ENCODE results near the gene RPS16. TPM values are rescaled to one million over a fixed set of nuclear protein-coding genes. Genes with fewer than 3 reads are reported as not detected.

RPS16 gene
- total and polyA plus RNA-seq, 12 donors: 229 to 2,033 (median 1,202) TPM

DNA sequence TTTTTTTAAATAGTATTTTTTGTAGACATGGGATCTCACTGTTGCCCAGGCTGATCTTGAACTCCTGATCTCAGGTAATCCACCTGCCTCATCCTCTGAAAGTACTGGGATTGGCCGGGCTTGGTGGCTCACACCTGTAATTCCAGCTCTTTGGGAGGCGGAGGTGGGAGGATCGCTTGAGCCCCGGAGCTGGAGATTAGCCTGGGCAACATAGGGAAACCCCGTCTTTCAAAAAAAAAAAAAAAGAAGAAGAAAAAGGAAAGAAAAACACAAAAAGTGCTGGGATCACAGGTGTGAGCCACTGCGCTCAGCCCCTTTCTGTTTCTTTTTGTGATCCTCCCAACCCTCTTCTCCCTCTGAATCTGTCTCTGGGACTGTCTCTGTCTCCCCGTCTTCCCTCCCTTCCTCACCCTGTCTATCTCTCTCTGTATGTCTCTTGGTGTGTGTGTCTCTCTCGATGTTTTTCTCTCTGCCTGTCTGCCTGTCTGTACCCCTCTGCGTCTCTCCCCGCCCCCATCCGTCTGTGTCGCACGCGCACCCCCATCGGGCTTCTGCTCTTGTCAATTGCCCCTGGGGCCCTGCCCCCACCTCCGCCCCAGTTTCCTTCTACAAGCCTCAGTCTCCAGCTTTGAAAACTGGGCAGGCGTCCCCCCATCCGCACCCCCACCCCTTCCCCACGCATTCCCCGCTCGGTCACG lies 29.6 kb downstream of the RPS16 start:
- WGBS, 4 donors: 14 to 23% (median 17%) methylated on average over 16 to 22 of the region's 22 CpGs
- Histone ChIP-seq H3K27ac (peak overlapping the region; percentile 89 to 97 (median 96)), H3K27me3 (no peaks in the 10 kb centered on the region), H3K36me3 (replicated peaks in 1 of 2) (peaks cover 0 to 16% of the 10 kb centered on the region in 2 donors), H3K4me1 (replicated peaks in 1 of 2) (peaks cover 36 to 61% of the 10 kb centered on the region in 2 donors), H3K9me3 (replicated peaks in 1 of 3) (no peaks in the 10 kb centered on the region), H3K4me3 (peak overlapping the region in 2 of 4 donors; percentile 82 to 95)
- DNase-seq: no peak
- intact Hi-C loops (cut with DNase I): no loop called here
- TF ChIP-seq POLR2A (IDR thresholded peaks at IDR 0.05): no peak
- TF ChIP-seq, protein P1, sequence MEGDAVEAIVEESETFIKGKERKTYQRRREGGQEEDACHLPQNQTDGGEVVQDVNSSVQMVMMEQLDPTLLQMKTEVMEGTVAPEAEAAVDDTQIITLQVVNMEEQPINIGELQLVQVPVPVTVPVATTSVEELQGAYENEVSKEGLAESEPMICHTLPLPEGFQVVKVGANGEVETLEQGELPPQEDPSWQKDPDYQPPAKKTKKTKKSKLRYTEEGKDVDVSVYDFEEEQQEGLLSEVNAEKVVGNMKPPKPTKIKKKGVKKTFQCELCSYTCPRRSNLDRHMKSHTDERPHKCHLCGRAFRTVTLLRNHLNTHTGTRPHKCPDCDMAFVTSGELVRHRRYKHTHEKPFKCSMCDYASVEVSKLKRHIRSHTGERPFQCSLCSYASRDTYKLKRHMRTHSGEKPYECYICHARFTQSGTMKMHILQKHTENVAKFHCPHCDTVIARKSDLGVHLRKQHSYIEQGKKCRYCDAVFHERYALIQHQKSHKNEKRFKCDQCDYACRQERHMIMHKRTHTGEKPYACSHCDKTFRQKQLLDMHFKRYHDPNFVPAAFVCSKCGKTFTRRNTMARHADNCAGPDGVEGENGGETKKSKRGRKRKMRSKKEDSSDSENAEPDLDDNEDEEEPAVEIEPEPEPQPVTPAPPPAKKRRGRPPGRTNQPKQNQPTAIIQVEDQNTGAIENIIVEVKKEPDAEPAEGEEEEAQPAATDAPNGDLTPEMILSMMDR (IDR thresholded peaks at IDR 0.05): no peak

DNA sequence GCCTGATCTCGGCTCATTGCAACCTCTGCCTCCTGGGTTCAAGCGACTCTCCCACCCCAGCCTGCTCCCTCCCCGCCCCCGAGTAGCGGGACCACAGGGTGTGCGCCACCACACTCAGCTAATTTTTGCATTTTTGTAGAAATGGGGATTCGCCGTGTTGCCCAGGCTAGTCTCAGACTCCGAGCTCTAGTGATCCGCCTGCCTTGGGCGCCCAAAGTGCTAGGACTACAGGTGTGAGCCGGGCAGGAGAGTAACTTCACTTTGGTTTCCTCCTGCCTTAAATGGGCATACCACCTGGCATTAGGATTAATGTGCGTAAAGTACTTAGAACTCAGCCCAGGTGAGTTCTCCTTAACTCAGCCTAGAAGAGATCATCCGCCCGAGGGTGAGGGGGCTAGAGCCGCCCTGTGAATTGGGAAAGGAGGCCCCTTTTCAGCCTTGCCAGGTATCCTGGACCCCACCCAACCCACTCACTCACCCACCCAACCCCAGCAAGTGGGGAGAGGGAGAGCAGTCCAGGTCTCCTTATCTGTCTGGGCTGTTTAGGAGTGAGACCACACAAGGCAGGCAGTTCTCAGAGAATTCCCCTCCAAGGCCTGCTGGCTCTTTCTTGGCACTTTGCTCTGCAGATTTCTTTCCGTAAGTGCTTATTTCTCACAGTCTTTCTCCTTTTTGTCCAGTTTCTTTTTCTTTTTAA lies 30.3 kb downstream of the RPS16 start:
- TF ChIP-seq POLR2A (IDR thresholded peaks at IDR 0.05): no peak
- TF ChIP-seq, protein P1 (IDR thresholded peaks at IDR 0.05): no peak
- DNase-seq: no peak
- Histone ChIP-seq H3K4me1 (replicated peaks in 1 of 2) (peaks cover 35 to 59% of the 10 kb centered on the region in 2 donors), H3K9me3 (replicated peaks in 1 of 3) (no peaks in the 10 kb centered on the region), H3K27me3 (no peaks in the 10 kb centered on the region), H3K4me3 (no peak overlapping the region), H3K36me3 (replicated peaks in 1 of 2) (peaks cover 0 to 16% of the 10 kb centered on the region in 2 donors), H3K27ac (peak overlapping the region; percentile 89 to 97 (median 96))
- WGBS, 4 donors: 92 to 94% (median 92%) methylated on average over 17 of the region's 17 CpGs
- intact Hi-C loops (cut with DNase I): no loop called here

DNA sequence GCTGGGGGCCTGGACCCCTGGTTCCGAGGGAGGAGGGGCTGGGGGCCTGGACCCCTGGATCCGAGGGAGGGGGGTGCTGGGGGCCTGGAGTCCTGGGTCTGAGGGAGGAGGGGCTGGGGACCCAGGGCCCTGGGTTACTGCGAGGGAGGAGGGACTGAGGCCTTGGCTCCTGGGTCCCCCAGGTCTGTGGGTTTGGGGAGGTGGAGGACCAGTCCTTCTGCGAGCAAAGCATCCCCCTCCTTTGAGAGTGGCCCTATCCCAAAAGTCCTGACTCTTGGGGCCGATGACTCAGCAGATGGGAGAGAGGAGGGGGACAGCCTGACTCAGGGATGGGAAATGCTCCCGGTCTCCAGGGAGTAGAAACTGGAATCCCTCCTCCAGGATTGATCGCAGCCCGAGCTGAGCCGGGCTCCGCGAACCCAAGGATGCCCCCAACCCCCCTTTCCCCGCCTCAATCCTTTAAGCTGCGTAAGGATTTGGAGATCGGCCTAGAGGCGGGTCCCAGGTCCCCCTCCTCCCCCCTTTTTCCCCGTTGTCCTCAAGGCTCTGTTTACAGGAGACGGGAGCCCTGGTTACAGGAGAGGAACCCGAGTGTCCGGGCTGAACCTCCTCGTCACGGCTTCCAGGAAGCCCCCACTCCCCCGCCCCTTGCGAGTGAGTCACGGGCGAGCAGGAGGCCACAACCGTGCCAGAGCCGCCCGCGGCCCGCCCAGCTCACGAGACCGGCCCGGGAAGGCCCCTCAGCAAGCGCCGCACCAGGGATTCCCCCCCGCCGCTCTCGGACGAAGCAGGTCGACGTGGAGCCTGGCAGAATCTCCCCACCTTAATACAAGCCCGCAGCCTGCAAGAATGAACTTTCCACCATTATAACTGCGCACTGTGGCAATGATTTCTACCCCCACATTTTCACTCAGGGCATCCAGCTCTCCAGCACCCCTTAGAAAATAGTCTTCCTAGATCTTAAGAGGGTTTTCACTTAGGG lies 32.1 kb downstream of the RPS16 start:
- Histone ChIP-seq H3K36me3 (replicated peaks in 1 of 2) (peaks cover 0 to 11% of the 10 kb centered on the region in 2 donors), H3K4me3 (peak overlapping the region in 2 of 4 donors; percentile 21 to 58), H3K4me1 (replicated peaks in 1 of 2) (peaks cover 31 to 48% of the 10 kb centered on the region in 2 donors), H3K27me3 (no peaks in the 10 kb centered on the region), H3K9me3 (replicated peaks in 1 of 3) (no peaks in the 10 kb centered on the region), H3K27ac (peak overlapping the region; percentile 96 to 100 (median 99))
- peak; percentile 99 to 100 (median 99) for DNase-seq
- intact Hi-C loops (cut with DNase I): no loop called here
- 2 to 17% (median 3%) methylated on average over 3 to 43 of the region's 43 CpGs for WGBS, 4 donors
- TF ChIP-seq POLR2A (IDR thresholded peaks at IDR 0.05): peak; percentile 13 to 76
- TF ChIP-seq, protein P1 (IDR thresholded peaks at IDR 0.05): no peak
